HG02973 (cell line): ENCODE data around the gene CHRNA7.

Experiments
- ATAC-seq: cut with Tn5 transposase; IDR thresholded peaks from one replicate; pipeline ENCODE4 v1.9.1; 2021; ENCODE audit warnings: moderate library complexity; ENCODE audit not compliant: unreplicated experiment

CHRNA7 gene

GRCh38 chr15:32029862-32030781 is at the start of gene CHRNA7:
CHRNA7 (plus strand) TSS chr15:32030515; CDS start chr15:32030595, 80 bp downstream.
- ATAC-seq = no peak

- ATAC-seq = no peak
These were observed 44.7 kb upstream of the CHRNA7 start for GRCh38 chr15:31985607-31986006.

GRCh38 chr15:31993062-31993461 is 37.3 kb upstream of the CHRNA7 start:
- ATAC-seq = no peak

GRCh38 chr15:31997711-31998110 is 32.6 kb upstream of the CHRNA7 start:
- no peak for ATAC-seq

GRCh38 chr15:32003558-32003957 is 26.8 kb upstream of the CHRNA7 start:
- no peak for ATAC-seq

- ATAC-seq = no peak
These were observed 26.1 kb upstream of the CHRNA7 start for GRCh38 chr15:32004249-32004648.

GRCh38 chr15:32007355-32007960 is 22.9 kb upstream of the CHRNA7 start:
- no peak for ATAC-seq

GRCh38 chr15:32014953-32015352 is 15.4 kb upstream of the CHRNA7 start:
- ATAC-seq = no peak

- no peak for ATAC-seq
These were observed 10.2 kb upstream of the CHRNA7 start for GRCh38 chr15:32020156-32020555.

- no peak for ATAC-seq
These were observed 1.4 kb upstream of the CHRNA7 start for GRCh38 chr15:32028921-32029320.

GRCh38 chr15:32029409-32029861 is 880 bp upstream of the CHRNA7 start:
- no peak for ATAC-seq

- no peak for ATAC-seq
These were observed 480 bp downstream of the CHRNA7 start for GRCh38 chr15:32030795-32031194.

- ATAC-seq = no peak
These were observed 3.0 kb downstream of the CHRNA7 start for GRCh38 chr15:32033186-32033890.

GRCh38 chr15:32034106-32034505 is 3.8 kb downstream of the CHRNA7 start:
- no peak for ATAC-seq

- no peak for ATAC-seq
These were observed 5.0 kb downstream of the CHRNA7 start for GRCh38 chr15:32035285-32035684.

GRCh38 chr15:32036971-32037370 is 6.7 kb downstream of the CHRNA7 start:
- ATAC-seq = no peak

- no peak for ATAC-seq
These were observed 11.0 kb downstream of the CHRNA7 start for GRCh38 chr15:32041294-32041693.

- no peak for ATAC-seq
These were observed 12.1 kb downstream of the CHRNA7 start for GRCh38 chr15:32042269-32042972.

- ATAC-seq = no peak
These were observed 23.4 kb downstream of the CHRNA7 start for GRCh38 chr15:32053719-32054118.

- no peak for ATAC-seq
These were observed 27.6 kb downstream of the CHRNA7 start for GRCh38 chr15:32057876-32058425.

GRCh38 chr15:32060706-32061105 is 30.4 kb downstream of the CHRNA7 start:
- ATAC-seq = no peak
